OCI-LY7 (cell line): ENCODE measurements around the gene GAK. TPM values are rescaled to one million over a fixed set of nuclear protein-coding genes. Genes with fewer than 3 reads are reported as not detected.

Source experiments
- BruUV-seq: library from RNA; stranded (reverse); fragments of 400-500 nt; replicated peaks from 2 replicates; lab custom pipeline; 2021; lab: Mats Ljungman, UMichigan
- CTCF ChIA-PET: fragments of 300-600 bp; sonication (Branson Sonifier 250); formaldehyde crosslinking; loops from one replicate; lab custom pipeline; 2022; ENCODE audit warnings: antibody characterized with exemption; ENCODE audit not compliant: unreplicated experiment; lab: Charles Lee
- POLR2A ChIA-PET: fragments of 300-600 bp; sonication (Branson Sonifier 250); formaldehyde crosslinking; loops from one replicate; lab custom pipeline; 2022; ENCODE audit warnings: antibody characterized with exemption; lab: Charles Lee
- DNase-seq: peaks from one replicate; pipeline ENCODE4 v3.0.0-alpha.2; 2015; ENCODE audit warnings: low spot score
- H2AFZ ChIP-seq: fragments of 200-600 bp; sonication (generic), shearing (Covaris generic); 2 replicates; pipeline ENCODE4 v1.6.1; 2014; ENCODE audit warnings: mild to moderate bottlenecking, antibody characterized with exemption, low read length, moderate library complexity
- H3K27ac ChIP-seq: fragments of 200-600 bp; sonication (generic); 2 replicates; pipeline ENCODE4 v1.5.1; 2014; ENCODE audit warnings: mixed run types, low read depth, mild to moderate bottlenecking, moderate library complexity, low read length, inconsistent platforms; ENCODE audit not compliant: poor library complexity, severe bottlenecking
- H3K36me3 ChIP-seq: fragments of 200-600 bp; sonication (generic); 2 replicates; pipeline ENCODE4 v1.6.1; 2014; ENCODE audit warnings: mild to moderate bottlenecking, antibody characterized with exemption, low read length, moderate library complexity, mixed read lengths; ENCODE audit not compliant: insufficient read depth
- H3K4me1 ChIP-seq: fragments of 200-600 bp; sonication (generic); 2 replicates; pipeline ENCODE4 v1.5.1; 2014; ENCODE audit warnings: mild to moderate bottlenecking, low read length; ENCODE audit not compliant: insufficient read depth, poor library complexity, severe bottlenecking
- H3K4me2 ChIP-seq: fragments of 200-600 bp; sonication (generic); 2 replicates; pipeline ENCODE4 v1.6.1; 2014; ENCODE audit warnings: mild to moderate bottlenecking, low read length
- H3K4me3 ChIP-seq: fragments of 200-600 bp; sonication (generic); 2 replicates; pipeline ENCODE4 v1.5.1; 2014; ENCODE audit warnings: mild to moderate bottlenecking, low read depth, low read length; ENCODE audit not compliant: poor library complexity, severe bottlenecking
- H3K79me2 ChIP-seq: fragments of 200-600 bp; sonication (generic); 2 replicates; pipeline ENCODE4 v1.6.1; 2016; ENCODE audit warnings: low read depth, mild to moderate bottlenecking, low read length, moderate library complexity, mixed read lengths; ENCODE audit not compliant: insufficient read depth
- H3K9me2 ChIP-seq: fragments of 200-600 bp; sonication (generic); 2 replicates; pipeline ENCODE4 v1.6.1; 2016; ENCODE audit warnings: mild to moderate bottlenecking, low read length, mixed read lengths; ENCODE audit not compliant: insufficient read depth
- H3K9me3 ChIP-seq: fragments of 200-600 bp; sonication (generic); 2 replicates; pipeline ENCODE4 v1.6.1; 2014; ENCODE audit warnings: mild to moderate bottlenecking, mixed run types, low read length, mixed read lengths
- H4K20me1 ChIP-seq: fragments of 200-600 bp; sonication (generic); 2 replicates; pipeline ENCODE4 v1.6.1; 2014; ENCODE audit warnings: mild to moderate bottlenecking, antibody characterized with exemption, low read length, moderate library complexity, mixed read lengths; ENCODE audit not compliant: insufficient read depth
- EZH2phosphoT487 ChIP-seq: fragments of 200-600 bp; sonication (generic); IDR thresholded peaks from 2 replicates; pipeline ENCODE4 v1.6.1; 2018; ENCODE audit warnings: low read depth, borderline replicate concordance, mild to moderate bottlenecking, mixed run types, antibody characterized with exemption, low read length, moderate library complexity, mixed read lengths
- intact Hi-C: fragments of 100-400 bp; cut with micrococcal nuclease; formaldehyde crosslinking; loops from one replicate; pipeline ENCODE4 v1.10.0; 2022; ENCODE audit not compliant: unreplicated experiment
- total RNA-seq, 2 experiments: library from RNA; depleted of rRNA in 1 of 2; stranded (reverse); fragments of >200 nt in 1 of 2; shearing (Covaris generic) in 1 of 2; gene quantifications; 2 replicates each; pipeline ENCODE4 v1.2.3, GENCODE V29; 2014 to 2022
- TF ChIP-seq, protein P1 (sequence below): fragments of 200-600 bp; sonication (generic); conservative IDR thresholded peaks from 2 replicates; pipeline ENCODE4 v1.5.1; 2014; ENCODE audit warnings: mild to moderate bottlenecking, antibody characterized with exemption, low read length, moderate library complexity, mixed read lengths

GAK gene
- total RNA-seq, 2 experiments from 2014 or later = 86.1 to 107 TPM

DNA sequence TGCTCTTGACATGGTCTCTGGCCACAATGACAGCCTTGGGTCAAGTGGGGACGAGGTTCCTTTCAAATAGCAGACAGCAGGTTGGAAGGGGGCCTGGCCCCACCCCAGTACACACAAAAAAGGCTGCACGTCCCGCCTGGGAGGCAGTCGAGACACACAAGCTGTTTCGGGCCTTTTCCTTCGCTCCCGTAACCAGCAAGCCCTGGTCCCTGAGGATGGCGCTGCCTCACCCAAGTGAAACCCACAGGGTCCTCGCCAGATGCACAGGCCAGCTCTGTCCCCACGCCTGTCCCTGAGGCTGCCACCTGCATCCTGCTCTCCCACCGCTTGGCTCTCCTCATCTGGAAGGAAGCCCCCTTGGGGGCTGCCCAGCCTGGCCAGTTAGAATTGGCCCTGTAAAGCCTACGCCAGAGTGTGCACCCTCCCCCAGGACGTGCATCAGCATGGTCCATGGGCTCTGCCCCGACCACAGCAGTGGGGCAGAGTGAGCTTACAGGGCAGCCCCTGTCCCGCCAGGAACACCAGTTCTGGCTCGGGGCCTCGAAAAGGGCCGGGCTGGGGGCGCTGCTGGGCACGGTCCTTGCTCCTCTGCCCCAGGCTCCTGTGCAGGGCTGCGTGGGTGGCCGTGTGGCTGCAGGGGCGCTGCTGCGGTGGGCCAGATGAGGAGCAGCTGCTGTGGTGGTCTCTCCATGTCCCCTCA is 108.2 kb downstream of the GAK start:
- H3K79me2 ChIP-seq = no peaks in the 10 kb centered on the region
- H3K4me2 ChIP-seq = no peak overlapping the region
- CTCF ChIA-PET = no interaction called here
- intact Hi-C loops = no loop called here
- H3K4me3 ChIP-seq = no peak overlapping the region
- H3K9me3 ChIP-seq = no peaks in the 10 kb centered on the region
- POLR2A ChIA-PET = no interaction called here
- no peaks in the 10 kb centered on the region for H3K36me3 ChIP-seq
- no TSS peak for BruUV-seq
- H3K9me2 ChIP-seq = no peaks in the 10 kb centered on the region
- no peaks in the 10 kb centered on the region for H3K4me1 ChIP-seq
- no peaks in the 10 kb centered on the region for H4K20me1 ChIP-seq
- TF ChIP-seq, protein P1, sequence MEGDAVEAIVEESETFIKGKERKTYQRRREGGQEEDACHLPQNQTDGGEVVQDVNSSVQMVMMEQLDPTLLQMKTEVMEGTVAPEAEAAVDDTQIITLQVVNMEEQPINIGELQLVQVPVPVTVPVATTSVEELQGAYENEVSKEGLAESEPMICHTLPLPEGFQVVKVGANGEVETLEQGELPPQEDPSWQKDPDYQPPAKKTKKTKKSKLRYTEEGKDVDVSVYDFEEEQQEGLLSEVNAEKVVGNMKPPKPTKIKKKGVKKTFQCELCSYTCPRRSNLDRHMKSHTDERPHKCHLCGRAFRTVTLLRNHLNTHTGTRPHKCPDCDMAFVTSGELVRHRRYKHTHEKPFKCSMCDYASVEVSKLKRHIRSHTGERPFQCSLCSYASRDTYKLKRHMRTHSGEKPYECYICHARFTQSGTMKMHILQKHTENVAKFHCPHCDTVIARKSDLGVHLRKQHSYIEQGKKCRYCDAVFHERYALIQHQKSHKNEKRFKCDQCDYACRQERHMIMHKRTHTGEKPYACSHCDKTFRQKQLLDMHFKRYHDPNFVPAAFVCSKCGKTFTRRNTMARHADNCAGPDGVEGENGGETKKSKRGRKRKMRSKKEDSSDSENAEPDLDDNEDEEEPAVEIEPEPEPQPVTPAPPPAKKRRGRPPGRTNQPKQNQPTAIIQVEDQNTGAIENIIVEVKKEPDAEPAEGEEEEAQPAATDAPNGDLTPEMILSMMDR = no peak
- TF ChIP-seq EZH2phosphoT487 = no peak
- no peak for DNase-seq
- H3K27ac ChIP-seq = no peak overlapping the region
- H2AFZ ChIP-seq = no peak overlapping the region

DNA sequence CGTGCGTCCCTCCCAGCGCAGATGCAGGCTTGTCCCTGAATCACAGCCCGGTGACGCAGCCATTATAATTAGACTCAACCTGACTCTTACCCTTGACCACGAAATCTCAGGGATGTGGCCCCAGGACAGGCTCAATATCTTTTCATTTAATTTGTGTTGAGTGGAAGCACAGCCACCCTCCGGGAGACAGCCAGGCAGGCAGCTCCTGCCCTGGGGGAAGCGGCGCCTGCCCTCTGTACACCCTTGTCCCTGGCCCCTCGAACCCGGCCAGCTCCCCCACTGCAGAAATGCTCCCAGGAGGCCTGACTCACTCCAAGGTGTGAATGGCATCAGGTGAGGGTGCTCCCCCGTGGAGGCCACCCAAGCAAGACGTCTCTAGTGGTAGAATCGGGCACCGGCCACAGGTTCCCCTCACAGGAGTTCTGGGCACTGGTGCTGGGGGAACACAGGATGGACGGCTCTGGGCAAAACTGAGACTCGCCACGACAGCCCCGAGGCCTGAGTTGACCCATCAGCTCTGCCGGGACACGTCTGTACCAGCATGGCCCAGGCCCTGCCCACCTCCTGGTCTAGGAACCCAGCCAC is 108.8 kb downstream of the GAK start:
- no peaks in the 10 kb centered on the region for H3K4me1 ChIP-seq
- POLR2A ChIA-PET = no interaction called here
- no TSS peak for BruUV-seq

More for the DNA sequence above, 108.8 kb downstream of the GAK start:
- no peak for TF ChIP-seq EZH2phosphoT487
- TF ChIP-seq, protein P1 = no peak
- CTCF ChIA-PET = no interaction called here
- Histone ChIP-seq H3K4me2 (no peak overlapping the region), H3K4me3 (no peak overlapping the region), H3K79me2 (no peaks in the 10 kb centered on the region), H3K9me2 (no peaks in the 10 kb centered on the region), H3K9me3 (no peaks in the 10 kb centered on the region), H3K27ac (no peak overlapping the region), H4K20me1 (no peaks in the 10 kb centered on the region), H2AFZ (no peak overlapping the region), H3K36me3 (no peaks in the 10 kb centered on the region)
- no peak for DNase-seq
- intact Hi-C loops = no loop called here
